Nasal cavity respiratory epithelium epithelial cell of viscerocranial mucosa (primary cell): ENCODE results near the gene ANKRD66. TPM values are rescaled to one million over a fixed set of nuclear protein-coding genes. Genes with fewer than 3 reads are reported as not detected.

Source experiments
- total RNA-seq: library from RNA; depleted of rRNA; stranded (reverse); fragments of >200 nt; gene quantifications from 2 replicates; pipeline ENCODE4 v1.2.3, GENCODE V29; 2014

ANKRD66 gene
- total RNA-seq: not detected in 2 replicates

DNA sequence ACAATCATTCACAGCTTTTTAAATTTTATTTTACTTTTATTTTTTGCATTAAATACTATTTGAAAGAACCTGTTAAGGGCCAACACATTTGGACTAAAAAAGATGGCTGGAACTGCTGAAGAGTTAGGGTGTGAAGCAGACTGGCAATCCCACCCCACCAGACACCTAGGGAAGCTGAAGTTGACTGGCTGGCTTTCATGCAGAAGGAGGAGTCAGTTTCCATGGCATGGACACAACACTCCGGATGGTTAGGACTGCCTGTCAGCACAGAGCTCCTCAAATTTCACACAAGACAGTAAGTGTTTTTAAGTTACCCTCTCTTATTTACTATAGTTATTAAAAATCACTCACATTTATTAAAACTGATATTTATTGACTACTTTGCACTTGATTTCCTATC is at the start of gene ANKRD66:
TSS of gene ANKRD66 (plus strand) at position 238 of the 400 bp plus-strand sequence. CDS start 5,016 bp downstream, outside the sequence.

DNA sequence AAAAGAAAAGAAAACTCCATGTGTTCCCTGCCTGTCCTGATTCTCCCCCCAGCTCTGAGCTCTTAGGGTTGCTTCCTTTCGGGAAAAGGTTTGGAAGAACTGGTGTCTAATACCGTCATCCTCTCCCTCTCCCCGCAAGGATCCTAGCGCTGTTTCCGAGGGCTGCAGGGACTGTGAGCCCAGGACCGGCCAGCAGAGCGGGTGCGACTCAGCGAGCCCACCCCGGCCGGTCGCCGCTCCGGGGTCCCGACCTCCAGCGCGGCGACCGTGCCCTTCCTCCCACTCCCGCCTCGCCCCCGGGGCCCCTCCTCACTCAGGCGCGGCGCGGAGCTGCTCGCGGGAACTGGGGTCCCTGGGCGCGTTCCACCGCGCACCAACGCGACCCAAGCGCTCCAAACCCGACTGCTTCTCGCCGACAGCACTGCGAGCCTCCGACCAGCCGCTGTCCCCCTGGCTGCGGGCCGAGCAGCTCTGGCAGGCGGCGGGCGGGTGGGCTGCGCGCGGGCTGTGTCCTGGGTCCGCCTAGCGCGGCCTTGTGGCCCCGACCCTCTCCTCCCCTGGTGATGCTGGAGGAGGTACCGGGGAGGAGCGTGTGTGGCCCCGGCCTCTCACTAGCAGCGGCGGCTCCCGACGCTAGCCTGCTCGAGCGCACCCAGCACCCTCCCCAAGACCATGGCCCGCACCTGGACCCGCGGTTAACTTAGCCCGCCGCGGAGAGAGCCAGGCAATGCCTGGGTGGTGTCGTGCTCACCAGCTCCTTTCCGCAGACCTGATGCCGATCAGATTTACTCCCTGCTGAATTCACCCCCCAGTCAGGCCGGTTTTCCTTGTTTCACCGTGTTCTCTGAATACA is 11.6 kb upstream of the ANKRD66 start, which contains the start of gene PLA2G7:
TSS of gene PLA2G7 (minus strand) at position 509 of the 853 bp plus-strand sequence. CDS start 12,484 bp downstream, outside the sequence.

GRCh38 chr6:46793138-46793537 is 46.4 kb downstream of the ANKRD66 start, which contains the start of gene MEP1A:
Gene MEP1A (plus strand): TSS chr6:46793389. CDS start chr6:46793399, 10 bp downstream.

Other genes with a start within 250 kb of the ANKRD66 start
- 6.5 and 8.2 TPM in 2 replicates for gene CYP39A1, start 94.1 kb upstream of the ANKRD66 start, total RNA-seq
- gene SLC25A27, start 94.0 kb upstream of the ANKRD66 start, total RNA-seq: 5.1 and 11.7 TPM in 2 replicates
- gene TDRD6, start 59.0 kb upstream of the ANKRD66 start, total RNA-seq: under 0.01 and 0.50 TPM in 2 replicates
- gene PLA2G7, start 11.6 kb upstream of the ANKRD66 start, total RNA-seq: under 0.01 and 0.28 TPM in 2 replicates
- 0.07 TPM in 1 of 2 replicates, not detected in the other for gene MEP1A, start 46.5 kb downstream of the ANKRD66 start, total RNA-seq
- not detected in 2 replicates for gene ADGRF5, start 175.0 kb downstream of the ANKRD66 start, total RNA-seq